ENCODE data around the gene GUCY1A2. TPM values are rescaled to one million over a fixed set of nuclear protein-coding genes. Genes with fewer than 3 reads are reported as not detected.

GUCY1A2 gene
- total RNA-seq, 1 donor from 2014 or later, result 12.4 TPM

DNA sequence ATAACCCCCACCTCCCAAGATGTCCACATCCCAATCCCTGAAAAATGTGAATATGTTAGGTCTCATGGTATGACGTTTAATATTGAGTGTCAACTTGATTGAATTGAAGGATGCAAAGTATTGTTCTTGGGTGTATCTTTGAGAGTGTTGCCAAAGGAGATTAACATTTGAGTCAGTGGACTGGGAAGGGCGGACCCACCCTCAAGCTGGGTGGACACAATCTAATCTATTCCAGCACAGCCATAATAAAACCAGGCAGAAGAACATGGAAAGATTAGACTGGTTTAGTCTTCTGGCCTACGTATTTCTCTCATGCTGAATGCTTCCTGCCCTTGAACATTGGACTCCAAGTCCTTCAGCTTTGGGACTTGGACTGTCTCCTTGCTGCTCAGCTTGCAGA, 315.5 kb downstream of the GUCY1A2 start:
- DNase-seq (ENCODE audit: low spot score) (no peak), ATAC-seq (no peak)
- intact Hi-C loops (cut with DNase I), result no loop called here

DNA sequence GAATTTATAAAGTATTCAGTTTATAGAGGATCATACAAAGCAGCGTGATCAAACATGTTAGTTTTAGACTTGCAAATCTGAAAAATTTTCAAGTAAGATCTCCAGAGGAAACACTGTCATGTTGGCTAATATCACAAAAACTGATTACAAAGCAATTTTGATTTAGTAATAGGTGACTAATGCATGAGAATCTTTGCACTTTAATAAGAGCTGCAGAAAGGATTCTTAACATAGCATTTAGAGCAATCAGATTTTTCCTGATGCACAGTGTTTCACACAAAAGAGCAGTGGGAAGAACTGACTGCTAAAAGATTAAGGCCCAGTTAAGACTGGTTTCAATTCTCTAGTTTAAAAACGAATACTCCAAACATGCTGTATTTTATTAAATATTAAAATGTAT, 321.2 kb downstream of the GUCY1A2 start:
- ATAC-seq (no peak), DNase-seq (ENCODE audit: low spot score) (no peak)
- intact Hi-C loops (cut with DNase I), result no loop called here

DNA sequence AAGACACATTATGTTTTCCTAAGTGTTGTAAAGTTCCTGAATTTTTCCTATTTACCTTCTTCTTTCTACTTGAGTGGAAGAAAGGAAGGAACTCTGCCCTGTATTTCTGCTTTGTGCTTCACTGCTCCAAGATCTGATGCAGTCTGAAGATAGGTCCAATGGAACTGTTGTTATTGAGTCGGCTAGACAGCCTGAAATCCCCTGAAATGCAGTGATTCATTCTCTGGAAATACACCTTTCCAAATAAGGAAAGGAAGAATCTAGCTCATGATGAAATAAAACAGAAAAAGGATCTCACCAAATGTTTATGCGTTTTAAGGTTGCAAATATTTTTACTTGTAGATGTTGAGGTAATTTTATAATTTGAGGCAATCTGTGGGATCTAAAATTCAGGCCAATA, 322.8 kb downstream of the GUCY1A2 start:
- intact Hi-C loops (cut with DNase I), result no loop called here
- no peak for ATAC-seq
- DNase-seq (ENCODE audit: low spot score), result no peak

DNA sequence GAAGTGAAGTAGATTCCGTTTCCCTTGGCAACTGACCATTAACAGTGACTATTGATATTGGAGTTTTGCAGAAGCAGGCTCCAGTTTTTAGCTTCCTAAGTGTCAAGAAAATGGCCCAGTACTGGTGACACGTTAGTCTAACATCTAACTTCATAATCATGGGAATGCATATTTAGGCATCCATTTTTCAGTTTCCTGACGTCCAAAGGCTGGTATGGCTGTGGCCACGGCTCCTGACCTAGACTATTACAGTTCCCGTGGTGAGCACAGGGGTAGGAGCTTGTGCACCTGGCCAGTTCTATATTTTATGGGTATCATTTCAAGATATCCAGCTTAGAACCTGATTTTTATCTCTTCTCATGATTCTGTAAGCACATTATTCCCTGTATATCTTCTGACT, 323.8 kb downstream of the GUCY1A2 start:
- ATAC-seq, result no peak
- intact Hi-C loops (cut with DNase I), result no loop called here
- DNase-seq (ENCODE audit: low spot score), result no peak

DNA sequence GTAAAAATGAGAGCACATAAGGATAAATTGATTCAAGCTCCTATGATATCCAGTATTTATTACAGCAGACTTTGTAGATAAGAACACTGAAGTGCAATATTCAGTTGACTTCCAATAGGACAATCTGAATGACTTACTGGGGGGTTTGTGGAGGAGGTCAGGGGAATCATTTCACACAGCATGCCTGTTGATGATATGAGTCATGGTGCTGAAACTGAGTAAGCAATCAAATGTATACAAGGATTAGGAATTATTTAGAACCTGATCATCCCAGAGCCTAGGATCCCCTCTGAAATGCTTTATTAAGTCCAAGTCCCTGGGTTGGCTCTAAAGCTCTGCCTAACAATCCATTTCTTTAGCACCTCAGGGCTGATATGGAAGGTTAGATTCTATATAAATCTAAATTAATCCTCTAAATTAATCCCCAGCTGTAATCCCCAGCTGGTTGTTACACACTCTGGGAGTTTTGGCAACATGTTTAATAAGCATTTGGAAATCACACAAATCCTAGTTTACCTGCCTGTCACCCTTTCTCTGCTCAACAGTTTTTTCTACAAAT, 326.4 kb downstream of the GUCY1A2 start:
- intact Hi-C loops (cut with DNase I), result no loop called here
- DNase-seq (ENCODE audit: low spot score), result no peak
- no peak for ATAC-seq

DNA sequence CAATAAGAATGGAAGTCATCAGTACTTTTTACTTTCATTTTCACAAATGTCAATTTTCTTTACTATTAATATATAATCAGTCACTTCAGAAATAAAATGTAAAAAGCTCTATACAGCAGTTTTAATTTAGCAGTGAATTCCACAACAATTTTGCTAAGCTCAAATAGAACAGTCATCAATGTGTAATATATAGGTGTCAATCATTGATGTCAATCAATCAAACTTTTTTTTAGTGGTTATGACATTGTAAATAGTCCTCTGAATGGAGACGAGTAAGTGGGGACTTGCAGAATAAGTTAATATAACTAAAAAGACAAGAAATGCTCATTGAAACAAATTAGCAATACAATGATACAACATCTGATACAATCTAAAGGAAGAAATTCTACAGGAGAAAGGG, 327.4 kb downstream of the GUCY1A2 start:
- ATAC-seq (no peak), DNase-seq (ENCODE audit: low spot score) (no peak)
- intact Hi-C loops (cut with DNase I), result no loop called here

DNA sequence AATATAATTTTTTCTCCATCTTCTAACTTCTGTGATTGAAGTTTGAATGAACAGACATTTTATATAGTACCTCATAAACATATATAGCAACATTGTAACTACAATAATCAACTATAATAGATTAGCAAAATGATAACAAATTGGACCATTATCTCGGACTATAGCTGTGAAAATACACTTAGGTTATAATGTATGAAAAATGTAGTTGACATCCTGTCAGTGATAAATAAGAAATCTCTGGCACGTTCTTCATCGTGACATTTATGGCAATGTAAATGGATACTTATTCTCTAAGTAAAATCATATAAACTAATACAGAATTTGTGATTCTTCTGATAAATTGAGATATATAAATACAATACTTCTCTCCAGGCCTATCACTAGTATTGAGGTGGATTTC, 333.3 kb downstream of the GUCY1A2 start:
- intact Hi-C loops (cut with DNase I), result no loop called here
- DNase-seq (ENCODE audit: low spot score) (no peak), ATAC-seq (no peak)

DNA sequence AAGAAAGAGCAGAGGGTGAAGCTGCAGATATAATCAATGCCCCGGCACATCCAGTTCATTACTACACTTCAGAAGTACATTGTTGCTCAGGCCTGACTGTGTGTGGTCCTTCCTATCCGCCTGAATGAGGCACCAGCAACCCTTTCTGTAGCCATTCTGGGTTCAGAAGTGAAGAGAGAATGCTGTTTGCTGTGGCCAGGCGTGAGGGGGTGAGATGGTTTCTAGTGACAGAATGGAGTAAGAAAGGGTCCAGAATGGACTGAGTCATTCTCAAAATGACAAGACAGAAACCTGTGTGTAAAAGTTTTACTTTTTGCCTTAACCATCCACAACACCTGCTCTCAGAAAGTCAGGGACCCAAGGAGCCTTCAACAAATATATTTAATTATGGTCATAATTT, 334.8 kb downstream of the GUCY1A2 start:
- ATAC-seq, result no peak
- intact Hi-C loops (cut with DNase I), result no loop called here
- no peak for DNase-seq (ENCODE audit: low spot score)

DNA sequence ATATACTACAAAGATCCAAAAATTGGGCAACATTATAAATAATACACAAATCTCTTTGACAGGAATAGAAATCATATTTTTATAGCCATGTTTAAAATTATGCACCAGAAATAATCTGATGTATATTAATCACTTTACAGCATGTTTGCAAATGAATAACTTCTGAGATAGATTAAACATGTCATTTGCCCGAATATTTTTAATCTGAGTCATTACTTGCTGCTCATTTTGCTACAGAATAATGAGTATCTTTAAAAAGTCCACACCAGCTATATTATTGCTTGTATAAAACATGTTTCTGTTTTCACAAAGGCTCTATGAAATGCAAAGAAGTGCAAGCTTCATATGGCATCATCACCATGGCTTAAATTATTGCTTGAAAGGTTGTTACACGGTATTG, 336.8 kb downstream of the GUCY1A2 start:
- no peak for DNase-seq (ENCODE audit: low spot score)
- no peak for ATAC-seq
- intact Hi-C loops (cut with DNase I), result no loop called here

DNA sequence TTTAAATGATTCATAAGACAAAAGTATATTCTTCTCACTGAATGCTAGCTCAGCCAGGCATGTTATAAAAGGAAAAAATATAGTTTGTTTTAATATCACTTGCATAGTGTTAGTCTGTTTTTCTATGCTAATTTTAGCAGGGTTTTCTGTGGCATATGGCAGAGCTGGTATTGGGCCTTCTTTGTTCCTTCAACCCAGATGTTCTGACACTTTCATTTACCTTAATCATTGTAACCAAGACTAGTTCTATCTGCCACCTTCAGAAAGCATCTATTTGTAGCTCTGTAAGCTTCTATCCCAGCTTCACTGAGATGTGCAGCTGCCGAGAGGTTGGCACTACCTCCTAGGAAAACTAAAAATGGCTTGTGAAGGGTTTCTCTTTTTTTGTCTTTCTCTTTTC, 338.7 kb downstream of the GUCY1A2 start:
- ATAC-seq, result no peak

DNA sequence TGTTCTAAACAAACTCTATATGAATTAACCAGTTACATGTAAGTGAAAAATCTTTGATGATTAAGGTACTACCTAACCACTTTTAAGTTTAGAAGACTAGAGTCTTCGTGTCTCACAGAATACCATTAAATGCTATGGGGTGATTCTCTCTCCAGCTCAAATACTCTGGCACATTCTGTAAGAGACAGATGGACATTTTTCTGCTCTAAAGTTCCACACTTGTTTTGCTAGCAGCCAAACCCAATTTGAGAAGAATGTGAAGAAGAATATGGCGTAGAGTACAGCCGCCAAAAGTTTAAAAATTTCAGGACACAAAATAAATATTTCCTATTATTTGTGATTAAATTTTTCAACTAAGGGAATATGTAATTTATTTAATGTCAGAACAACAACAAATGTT, 339.1 kb downstream of the GUCY1A2 start:
- intact Hi-C loops (cut with DNase I), result no loop called here
- ATAC-seq (no peak), DNase-seq (ENCODE audit: low spot score) (no peak)

More for the DNA sequence above, 338.7 kb downstream of the GUCY1A2 start:
- no peak for DNase-seq (ENCODE audit: low spot score)
- intact Hi-C loops (cut with DNase I), result no loop called here

DNA sequence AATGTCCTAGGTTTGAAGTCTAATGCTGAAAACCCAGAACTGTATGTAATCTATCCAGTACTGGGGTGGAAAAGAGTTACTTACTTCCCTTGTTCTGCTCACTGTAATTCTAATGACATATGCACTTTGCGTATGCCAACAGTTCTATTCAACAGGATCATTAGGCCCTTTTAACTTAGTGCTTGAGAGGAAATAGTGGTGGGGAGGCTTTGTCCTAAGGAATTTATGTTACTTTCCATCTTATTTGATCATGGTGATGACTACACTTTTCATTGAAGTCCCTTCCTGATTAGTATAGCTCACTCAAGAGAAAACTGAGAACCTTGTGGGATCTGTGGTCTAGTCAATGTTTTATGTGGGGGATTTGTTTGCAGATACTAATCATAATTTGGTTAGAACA, 348.2 kb downstream of the GUCY1A2 start:
- DNase-seq (ENCODE audit: low spot score) (no peak), ATAC-seq (no peak)
- intact Hi-C loops (cut with DNase I), result no loop called here

DNA sequence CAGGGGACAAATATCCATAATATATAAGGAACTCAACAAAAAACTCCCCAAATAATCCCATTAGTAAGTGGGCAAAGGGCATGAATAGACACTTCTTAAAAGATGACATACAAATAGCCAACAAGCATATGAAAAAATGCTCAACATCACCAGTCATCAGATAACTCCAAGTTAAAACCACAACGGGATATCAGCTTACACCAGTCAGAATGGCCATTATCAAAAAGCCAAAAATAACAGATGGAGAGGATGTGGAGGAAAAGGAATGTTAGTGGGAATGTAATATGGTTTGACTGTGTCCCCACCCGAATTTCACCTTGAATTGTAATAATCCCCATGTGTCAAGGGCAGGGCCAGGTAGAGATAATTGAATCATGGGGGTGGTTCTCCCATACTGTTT, 350.1 kb downstream of the GUCY1A2 start:
- intact Hi-C loops (cut with DNase I), result no loop called here
- no peak for DNase-seq (ENCODE audit: low spot score)
- no peak for ATAC-seq

DNA sequence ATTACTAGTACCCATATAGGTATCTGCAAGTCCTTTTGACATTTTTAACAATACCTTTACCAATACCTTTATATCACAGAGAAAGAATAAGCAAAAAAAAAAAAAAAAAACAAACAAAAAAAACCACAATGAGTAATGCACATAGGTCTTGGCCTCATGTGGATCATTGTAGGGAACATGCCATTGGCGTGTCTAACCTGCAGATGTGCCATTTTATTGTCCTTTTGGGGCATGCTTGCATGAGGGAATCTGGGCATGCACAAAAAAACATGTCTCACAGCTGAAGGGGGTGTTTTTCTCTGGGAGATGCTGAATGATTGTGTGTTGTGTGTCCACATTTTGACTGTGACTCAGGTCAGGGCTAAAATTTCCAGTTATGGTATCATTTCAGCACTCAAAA, 361.6 kb downstream of the GUCY1A2 start:
- ATAC-seq, result no peak
- no peak for DNase-seq (ENCODE audit: low spot score)
- intact Hi-C loops (cut with DNase I), result no loop called here

DNA sequence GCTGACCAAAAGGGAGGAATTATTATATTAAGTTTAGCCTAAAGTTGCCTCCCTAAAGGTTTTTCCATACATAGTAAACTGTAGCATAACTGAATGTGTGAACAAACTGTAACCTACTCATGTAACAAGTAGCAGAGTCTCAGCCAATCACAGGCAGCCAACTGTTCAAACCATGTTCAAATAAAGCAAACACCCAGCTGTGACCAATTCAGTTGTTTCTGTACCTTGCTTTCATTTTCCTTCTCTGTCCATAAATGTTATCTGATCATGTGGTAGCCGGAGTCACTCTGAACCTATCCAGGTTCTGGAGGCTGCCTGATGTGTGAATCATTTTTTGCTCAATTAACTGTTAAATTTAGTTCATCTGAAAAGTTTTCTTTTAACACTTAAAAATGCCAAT, 373.5 kb downstream of the GUCY1A2 start:
- ATAC-seq (no peak), DNase-seq (ENCODE audit: low spot score) (no peak)
- intact Hi-C loops (cut with DNase I), result no loop called here

DNA sequence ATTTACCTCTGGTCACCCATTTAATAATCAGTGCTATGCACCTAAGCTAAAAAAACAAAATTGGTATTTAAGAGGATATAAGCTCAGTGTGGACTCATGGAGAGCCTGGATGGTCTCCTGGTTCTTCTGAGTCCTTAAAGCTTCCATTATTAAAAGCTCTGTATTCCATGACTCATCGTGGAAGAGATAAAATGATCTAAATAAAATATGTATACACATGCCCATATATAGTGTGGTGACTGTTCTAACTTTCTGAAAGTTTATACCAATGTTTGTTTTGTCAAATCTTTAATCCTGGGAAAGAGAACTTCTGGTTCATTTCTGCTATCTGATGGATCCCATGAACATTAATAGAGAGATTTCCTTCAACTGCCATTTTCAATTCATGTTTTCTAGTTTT, 375.9 kb downstream of the GUCY1A2 start:
- intact Hi-C loops (cut with DNase I), result no loop called here

DNA sequence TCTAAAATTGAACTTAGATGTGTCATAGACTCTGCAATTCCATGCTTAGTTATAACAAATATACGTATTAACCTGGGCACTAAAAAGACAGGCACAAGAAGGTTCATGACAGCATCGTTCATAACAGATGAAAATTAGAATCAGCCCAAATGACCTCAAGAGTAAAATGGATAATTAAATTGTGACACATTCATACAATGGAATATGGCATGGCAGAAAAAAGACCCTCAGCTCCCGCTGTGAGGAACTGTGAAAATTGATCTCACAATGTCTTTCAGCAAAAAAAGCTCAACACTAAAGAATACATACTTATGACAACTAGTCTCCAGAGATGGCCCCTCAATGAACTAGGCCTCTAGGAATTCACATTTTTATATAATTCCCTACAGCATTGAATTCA, 386.0 kb downstream of the GUCY1A2 start:
- DNase-seq (ENCODE audit: low spot score) (no peak), ATAC-seq (no peak)
- intact Hi-C loops (cut with DNase I), result no loop called here

More for the DNA sequence above, 375.9 kb downstream of the GUCY1A2 start:
- no peak for ATAC-seq
- DNase-seq (ENCODE audit: low spot score), result no peak

DNA sequence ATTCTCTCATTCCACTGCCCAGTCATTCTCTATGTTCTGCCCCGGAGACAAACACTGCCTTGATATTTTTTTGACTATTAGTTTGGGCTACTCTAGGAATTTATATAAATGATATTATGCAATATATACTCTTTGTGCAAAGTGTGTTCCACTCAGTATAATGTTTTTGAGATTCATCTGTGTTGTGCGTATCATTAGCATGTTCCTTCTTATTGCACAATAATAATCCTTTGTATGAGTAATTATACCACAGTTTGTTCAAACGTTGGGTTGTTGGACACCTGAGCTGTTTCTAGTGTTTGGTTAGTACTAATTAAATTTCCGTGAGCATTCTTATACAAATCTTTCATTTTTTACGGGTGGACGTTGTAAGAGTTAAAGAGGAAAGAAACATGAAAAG, 390.6 kb downstream of the GUCY1A2 start:
- intact Hi-C loops (cut with DNase I), result no loop called here
- no peak for ATAC-seq
- DNase-seq (ENCODE audit: low spot score), result no peak

DNA sequence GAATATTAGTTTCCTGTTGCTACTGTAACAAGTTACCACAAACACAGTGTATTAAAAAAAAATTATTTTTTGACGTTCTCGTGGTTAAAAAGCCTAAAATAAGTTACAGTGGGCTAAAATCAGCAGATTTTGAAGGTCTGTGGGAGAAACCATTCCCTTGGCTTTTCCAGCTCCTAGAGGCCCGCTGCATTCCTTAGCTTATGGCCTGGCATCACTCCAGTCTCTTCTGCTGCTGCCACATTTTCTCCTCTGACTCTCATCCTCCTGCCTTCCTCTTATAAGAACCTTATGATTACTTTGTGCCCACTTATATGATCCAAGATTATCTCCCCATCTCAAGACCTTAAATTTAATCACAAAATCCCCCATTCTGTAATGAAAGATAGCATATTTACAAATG, 392.7 kb downstream of the GUCY1A2 start:
- DNase-seq (ENCODE audit: low spot score), result no peak
- intact Hi-C loops (cut with DNase I), result no loop called here
- ATAC-seq, result no peak

DNA sequence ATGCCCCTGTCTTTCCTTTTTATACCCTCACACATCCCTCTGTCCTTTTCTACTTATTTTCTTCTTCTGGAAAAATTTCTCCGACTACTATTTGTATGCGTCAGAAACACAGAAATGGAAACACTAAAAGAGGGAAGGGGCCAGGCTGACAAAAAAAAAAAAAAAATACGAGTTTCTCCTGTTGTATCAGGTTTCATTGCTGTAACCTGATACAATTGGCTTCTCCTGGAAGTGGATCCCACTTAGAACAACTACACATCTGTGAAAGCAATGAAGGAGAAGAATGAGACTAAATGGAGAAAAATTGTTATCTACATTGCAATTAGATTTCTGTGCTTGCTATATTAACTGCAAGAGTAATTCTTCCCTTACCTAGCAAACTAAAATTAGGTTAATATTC, 393.9 kb downstream of the GUCY1A2 start:
- ATAC-seq, result no peak
- intact Hi-C loops (cut with DNase I), result no loop called here
- DNase-seq (ENCODE audit: low spot score), result no peak

Measured in sciatic nerve (tissue), 2 donors.